Measurements from ENCODE around the gene VAT1L. TPM values are rescaled to one million over a fixed set of nuclear protein-coding genes. Genes with fewer than 3 reads are reported as not detected.

VAT1L gene
- total RNA-seq, 6 experiments from 2014 or later = not detected

DNA sequence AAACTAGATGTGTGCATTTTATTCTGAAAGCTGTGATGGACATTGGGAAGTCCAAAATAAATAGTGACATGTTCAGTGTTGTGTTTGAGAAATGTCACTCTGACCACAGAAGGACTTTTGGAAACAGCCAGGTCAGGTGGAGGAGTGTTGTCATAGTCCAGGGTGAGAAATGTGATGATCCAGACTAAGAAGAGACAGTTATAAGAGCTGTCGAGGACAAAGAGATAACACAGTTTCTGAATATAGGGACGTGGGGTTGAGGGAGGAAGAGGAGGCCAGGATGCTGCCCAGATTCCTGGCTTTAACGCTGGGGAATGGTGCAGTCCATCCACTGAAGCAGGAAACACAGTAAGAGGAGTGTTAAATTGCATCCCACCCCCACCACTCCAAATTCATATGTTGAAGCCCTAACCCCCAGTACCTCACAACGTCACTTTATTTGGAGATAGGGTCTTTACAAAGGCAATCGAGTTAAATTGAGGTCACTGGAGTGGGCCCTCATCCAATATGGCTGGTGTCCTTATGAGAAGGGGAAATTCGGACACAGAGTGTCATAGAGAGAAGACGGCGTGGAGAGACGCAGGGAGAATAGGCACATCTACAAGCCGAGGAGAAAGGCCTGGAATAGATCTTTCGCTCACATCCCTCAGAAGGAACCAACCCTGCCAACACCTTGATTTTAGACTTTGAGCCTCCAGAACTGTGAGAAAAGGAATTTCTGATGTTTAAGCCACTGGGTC lies 71.3 kb downstream of the VAT1L start:
- TF ChIP-seq, protein P1, sequence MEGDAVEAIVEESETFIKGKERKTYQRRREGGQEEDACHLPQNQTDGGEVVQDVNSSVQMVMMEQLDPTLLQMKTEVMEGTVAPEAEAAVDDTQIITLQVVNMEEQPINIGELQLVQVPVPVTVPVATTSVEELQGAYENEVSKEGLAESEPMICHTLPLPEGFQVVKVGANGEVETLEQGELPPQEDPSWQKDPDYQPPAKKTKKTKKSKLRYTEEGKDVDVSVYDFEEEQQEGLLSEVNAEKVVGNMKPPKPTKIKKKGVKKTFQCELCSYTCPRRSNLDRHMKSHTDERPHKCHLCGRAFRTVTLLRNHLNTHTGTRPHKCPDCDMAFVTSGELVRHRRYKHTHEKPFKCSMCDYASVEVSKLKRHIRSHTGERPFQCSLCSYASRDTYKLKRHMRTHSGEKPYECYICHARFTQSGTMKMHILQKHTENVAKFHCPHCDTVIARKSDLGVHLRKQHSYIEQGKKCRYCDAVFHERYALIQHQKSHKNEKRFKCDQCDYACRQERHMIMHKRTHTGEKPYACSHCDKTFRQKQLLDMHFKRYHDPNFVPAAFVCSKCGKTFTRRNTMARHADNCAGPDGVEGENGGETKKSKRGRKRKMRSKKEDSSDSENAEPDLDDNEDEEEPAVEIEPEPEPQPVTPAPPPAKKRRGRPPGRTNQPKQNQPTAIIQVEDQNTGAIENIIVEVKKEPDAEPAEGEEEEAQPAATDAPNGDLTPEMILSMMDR (IDR thresholded peaks at IDR 0.05) = no peak
- Mint-ChIP-seq H3K27me3 (ENCODE audit: insufficient read depth) (peaks cover 3% of the 10 kb centered on the region; the same call in 1 of the 2 replicates), H3K27ac (no peak overlapping the region), H3K36me3 (ENCODE audit: low read depth) (no peaks in the 10 kb centered on the region), H3K4me1 (ENCODE audit: low read depth) (no peaks in the 10 kb centered on the region), H3K9me3 (peaks cover 34% of the 10 kb centered on the region), H3K4me3 (no peak overlapping the region)
- DNase-seq = no peak

DNA sequence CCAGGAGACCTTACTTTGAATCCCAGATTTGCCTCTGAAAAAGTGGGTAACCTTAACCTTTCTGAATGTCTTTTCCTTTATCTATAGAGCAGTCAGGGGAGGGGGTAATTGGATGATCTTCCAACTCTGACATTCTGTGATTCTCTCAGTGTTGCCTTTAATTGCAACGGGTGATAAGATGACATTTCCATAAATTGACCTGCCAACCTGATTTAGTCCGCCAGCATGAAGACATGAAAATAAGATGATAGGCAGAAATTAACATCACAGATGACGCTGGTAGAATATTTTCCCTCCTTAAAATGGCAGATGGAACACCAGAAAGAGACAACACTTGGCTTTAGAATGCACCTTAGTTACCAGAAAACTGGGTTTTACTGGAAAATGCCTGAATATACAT lies 72.6 kb downstream of the VAT1L start:
- Mint-ChIP-seq H3K27ac (no peak overlapping the region), H3K36me3 (ENCODE audit: low read depth) (no peaks in the 10 kb centered on the region), H3K4me3 (no peak overlapping the region), H3K27me3 (ENCODE audit: insufficient read depth) (peaks cover 3% of the 10 kb centered on the region; the same call in 1 of the 2 replicates), H3K9me3 (peaks cover 45% of the 10 kb centered on the region), H3K4me1 (ENCODE audit: low read depth) (no peaks in the 10 kb centered on the region)
- DNase-seq = no peak
- TF ChIP-seq, protein P1 (IDR thresholded peaks at IDR 0.05) = no peak

DNA sequence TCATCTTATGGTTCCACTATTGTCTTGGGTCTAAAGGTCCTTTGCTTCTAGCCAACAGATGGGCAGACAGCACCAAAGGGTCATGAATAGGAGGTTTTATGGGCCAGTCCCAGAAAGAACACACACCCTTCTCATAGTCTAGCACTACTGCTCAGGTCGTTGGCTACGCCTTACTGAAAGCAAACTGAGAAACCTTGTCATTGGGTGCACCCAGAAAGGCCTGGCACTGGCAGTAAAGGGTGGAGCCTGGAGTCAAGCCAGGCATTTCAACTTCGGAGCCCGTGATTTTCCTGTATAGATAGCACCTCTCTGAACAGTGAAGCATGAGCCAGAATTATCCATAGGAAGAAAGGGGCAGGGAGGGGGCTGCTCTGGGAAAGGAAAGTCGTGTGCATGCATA lies 74.9 kb downstream of the VAT1L start:
- no peak overlapping the region for H3K27ac Mint-ChIP-seq
- no peaks in the 10 kb centered on the region for H3K36me3 Mint-ChIP-seq (ENCODE audit: low read depth)
- no peak for DNase-seq
- no peak overlapping the region for H3K4me3 Mint-ChIP-seq
- H3K27me3 Mint-ChIP-seq (ENCODE audit: insufficient read depth) = peaks cover 3% of the 10 kb centered on the region; the same call in 1 of the 2 replicates
- TF ChIP-seq, protein P1 (IDR thresholded peaks at IDR 0.05) = no peak
- H3K9me3 Mint-ChIP-seq = peaks cover 49% of the 10 kb centered on the region
- no peaks in the 10 kb centered on the region for H3K4me1 Mint-ChIP-seq (ENCODE audit: low read depth)

DNA sequence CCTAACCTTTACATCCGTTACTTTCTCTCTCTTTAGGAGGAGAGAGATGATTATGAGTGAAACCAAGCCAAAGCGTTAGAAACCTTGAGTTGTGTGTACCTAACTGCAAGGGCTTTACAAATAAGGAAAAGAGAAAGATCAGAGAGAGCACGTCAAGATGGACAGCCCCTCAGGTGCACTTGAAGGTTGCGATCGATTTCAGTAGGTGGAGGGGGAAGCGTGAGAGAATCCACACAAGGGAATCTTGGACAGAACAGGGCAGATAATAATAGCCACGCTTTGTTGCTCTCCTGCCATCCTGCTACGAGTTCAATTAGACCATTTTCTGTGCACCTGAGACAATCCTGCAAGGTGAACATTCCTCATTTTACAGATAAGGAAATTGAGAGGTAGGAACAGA lies 78.4 kb downstream of the VAT1L start:
- TF ChIP-seq, protein P1 (IDR thresholded peaks at IDR 0.05) = no peak
- no peaks in the 10 kb centered on the region for H3K36me3 Mint-ChIP-seq (ENCODE audit: low read depth)
- DNase-seq = no peak

DNA sequence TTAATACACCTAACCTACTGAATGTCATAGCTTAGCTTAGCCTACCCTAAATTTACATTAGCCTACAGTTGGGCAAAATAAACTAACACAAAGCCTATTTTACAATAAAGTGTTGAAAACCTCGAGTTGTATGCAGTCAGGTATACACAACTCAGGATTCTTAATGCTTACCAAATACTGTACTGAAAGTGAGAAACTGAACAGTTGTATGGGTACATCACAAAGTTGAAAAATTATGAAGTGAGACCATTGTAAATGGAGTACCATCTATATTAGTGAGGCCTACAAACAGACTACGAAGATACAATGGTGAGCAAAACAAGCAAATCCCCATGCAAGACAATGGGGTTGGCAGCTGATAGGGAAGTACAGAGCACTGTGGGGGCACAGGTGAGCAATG lies 79.7 kb downstream of the VAT1L start:
- Mint-ChIP-seq H3K27ac (no peak overlapping the region), H3K4me3 (no peak overlapping the region), H3K27me3 (ENCODE audit: insufficient read depth) (peaks cover 3% of the 10 kb centered on the region; the same call in 1 of the 2 replicates), H3K4me1 (ENCODE audit: low read depth) (no peaks in the 10 kb centered on the region), H3K9me3 (peaks cover 36% of the 10 kb centered on the region), H3K36me3 (ENCODE audit: low read depth) (no peaks in the 10 kb centered on the region)
- no peak for DNase-seq
- TF ChIP-seq, protein P1 (IDR thresholded peaks at IDR 0.05) = no peak

More for the DNA sequence above, 78.4 kb downstream of the VAT1L start:
- Mint-ChIP-seq H3K27ac (no peak overlapping the region), H3K4me3 (no peak overlapping the region), H3K27me3 (ENCODE audit: insufficient read depth) (peaks cover 3% of the 10 kb centered on the region; the same call in 1 of the 2 replicates), H3K4me1 (ENCODE audit: low read depth) (no peaks in the 10 kb centered on the region), H3K9me3 (peaks cover 38% of the 10 kb centered on the region)

Measured in HFFc6 (cell line).